ENCODE data around the gene THADA. TPM values are rescaled to one million over a fixed set of nuclear protein-coding genes. Genes with fewer than 3 reads are reported as not detected.

The THADA gene
- total and polyA plus RNA-seq, 7 experiments from 2014 or later, result 11.7 to 43.0 (median 39.6) TPM

DNA sequence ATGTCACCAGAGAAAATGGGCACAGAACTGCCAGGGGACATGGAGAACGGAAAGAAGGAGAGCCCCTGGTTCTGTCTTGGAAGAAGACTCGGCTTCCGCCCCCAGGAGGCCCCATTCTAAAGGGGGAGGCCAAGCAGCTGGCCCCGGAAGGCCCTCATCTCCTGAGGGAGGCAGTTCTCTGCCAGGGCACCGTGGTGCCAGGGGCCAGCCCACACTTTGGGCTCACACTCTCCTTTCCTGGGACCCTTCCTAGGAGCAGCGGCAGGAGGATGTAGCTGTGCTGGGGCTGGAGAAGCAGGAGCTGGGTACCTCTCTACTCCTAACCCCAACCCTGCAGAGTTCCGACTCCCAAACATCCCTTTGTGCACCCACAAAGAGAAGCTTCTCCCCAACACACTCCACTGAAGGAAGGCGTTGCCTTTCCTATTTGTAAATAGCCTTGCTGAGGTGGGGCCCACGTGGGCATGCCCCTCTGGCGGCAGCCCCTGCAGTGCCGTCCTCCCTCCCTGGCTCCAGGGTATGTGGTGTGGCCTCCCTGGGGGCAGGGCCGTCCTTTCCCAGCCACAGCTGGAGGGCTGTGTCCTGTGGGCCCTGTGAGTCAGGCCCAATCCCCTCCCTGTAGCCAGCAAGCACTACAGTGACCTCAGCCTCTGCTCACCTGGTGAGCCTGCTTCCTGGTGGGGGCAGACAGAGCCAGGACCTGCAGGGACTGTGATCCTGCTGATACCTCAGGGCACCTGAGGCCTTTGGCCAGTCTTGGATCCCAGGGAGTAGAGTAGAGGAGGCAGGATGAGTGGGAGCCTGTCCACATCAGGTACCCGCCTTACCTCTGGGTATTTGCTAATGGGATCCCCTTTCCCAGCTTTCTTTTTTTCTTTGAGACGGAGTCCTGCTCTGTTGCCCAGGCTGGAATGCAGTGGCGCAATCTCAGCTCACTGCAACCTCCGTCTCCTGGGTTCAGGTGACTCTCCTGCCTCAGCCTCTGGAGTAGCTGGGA lies 396.0 kb downstream of the THADA start:
- Histone ChIP-seq H3K4me3 (ENCODE audit: low read length) (no peak overlapping the region), H3K9me3 (ENCODE audit: control insufficient read depth in 2 of 3, low read length in 3 of 3) (no peaks in the 10 kb centered on the region), H3K27ac (ENCODE audit: low read depth, low read length) (no peak overlapping the region), H3K27me3 (ENCODE audit: control insufficient read depth in 2 of 2, insufficient read depth in 2 of 2, low read length in 2 of 2) (no peaks in the 10 kb centered on the region), H3K36me3 (ENCODE audit: control insufficient read depth in 2 of 3, insufficient read depth in 3 of 3, low read length in 3 of 3) (no peaks in the 10 kb centered on the region), H3K4me1 (ENCODE audit: control insufficient read depth in 2 of 2, insufficient read depth in 2 of 2, low read length in 2 of 2) (peaks cover 25 to 37% of the 10 kb centered on the region in 2 donors)
- DNase-seq (no peak), ATAC-seq (no peak)
- Mint-ChIP-seq H3K27me3 (no peaks in the 10 kb centered on the region), H3K36me3 (peaks cover 0 to 11% (median 0%) of the 10 kb centered on the region in 5 donors), H3K27ac (peak overlapping the region in 4 of 9 donors; percentile 22 to 67 (median 53)), H3K9me3 (peaks cover 0 to 3% (median 0%) of the 10 kb centered on the region in 11 donors), H3K4me1 (peaks cover 27 to 71% (median 54%) of the 10 kb centered on the region in 7 donors), H3K4me3 (no peak overlapping the region)
- CTCF ChIA-PET, result interaction anchor here (0.6 to 1.4 kb wide), 3 partner anchors 18 to 36 kb away, joined by 3 to 8 read pairs (median 3); no protein-coding TSS in a partner anchor
- intact Hi-C loops (cut with micrococcal nuclease), result no loop called here
- POLR2A ChIA-PET, result interaction anchor here (0.6 to 8.7 kb wide), 6 partner anchors 18 to 1032 kb away, joined by 3 to 170 read pairs (median 3); no protein-coding TSS in a partner anchor

DNA sequence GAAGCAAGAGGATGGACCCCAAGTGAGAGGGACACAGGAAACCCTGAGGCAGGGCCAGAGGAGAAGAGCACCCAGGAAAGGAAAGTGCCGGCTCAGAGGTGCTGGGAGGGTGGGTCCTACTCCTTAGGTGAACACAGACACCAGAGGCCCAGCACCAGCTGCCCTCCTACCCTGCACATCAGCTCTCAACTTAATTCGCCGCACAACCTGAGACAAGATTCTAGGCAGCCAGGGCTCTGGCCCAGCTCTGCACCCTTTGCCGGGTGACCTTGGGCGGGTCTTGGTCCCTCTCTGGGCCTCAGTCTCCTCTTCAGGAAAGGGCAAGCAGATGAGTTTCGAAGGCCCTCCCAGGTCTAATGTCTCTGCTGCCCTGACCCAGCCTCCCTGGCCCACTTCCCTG lies 397.6 kb downstream of the THADA start:
- Histone ChIP-seq H3K27me3 (ENCODE audit: control insufficient read depth in 2 of 2, insufficient read depth in 2 of 2, low read length in 2 of 2) (no peaks in the 10 kb centered on the region), H3K4me1 (ENCODE audit: control insufficient read depth in 2 of 2, insufficient read depth in 2 of 2, low read length in 2 of 2) (peaks cover 40 to 53% of the 10 kb centered on the region in 2 donors), H3K36me3 (ENCODE audit: control insufficient read depth in 2 of 3, insufficient read depth in 3 of 3, low read length in 3 of 3) (no peaks in the 10 kb centered on the region), H3K4me3 (ENCODE audit: low read length) (no peak overlapping the region), H3K9me3 (ENCODE audit: control insufficient read depth in 2 of 3, low read length in 3 of 3) (no peaks in the 10 kb centered on the region), H3K27ac (ENCODE audit: low read depth, low read length) (no peak overlapping the region)
- POLR2A ChIA-PET, result interaction anchor here (8.7 to 13.1 kb wide), 3 partner anchors 20 to 23 kb away, joined by 170 to 543 read pairs (median 531); partner anchors contain the start of gene ZFP36L2
- CTCF ChIA-PET, result no interaction called here
- ATAC-seq (no peak), DNase-seq (no peak)
- intact Hi-C loops (cut with micrococcal nuclease), result no loop called here
- H3K9me3 Mint-ChIP-seq, result peaks cover 0 to 3% (median 0%) of the 10 kb centered on the region in 11 donors
- peak overlapping the region in 3 of 9 donors; percentile 9 to 67 (median 39) for H3K27ac Mint-ChIP-seq
- no peaks in the 10 kb centered on the region for H3K27me3 Mint-ChIP-seq
- peaks cover 38 to 76% (median 58%) of the 10 kb centered on the region in 7 donors for H3K4me1 Mint-ChIP-seq
- H3K36me3 Mint-ChIP-seq, result peaks cover 0 to 13% (median 0%) of the 10 kb centered on the region in 5 donors
- no peak overlapping the region for H3K4me3 Mint-ChIP-seq

DNA sequence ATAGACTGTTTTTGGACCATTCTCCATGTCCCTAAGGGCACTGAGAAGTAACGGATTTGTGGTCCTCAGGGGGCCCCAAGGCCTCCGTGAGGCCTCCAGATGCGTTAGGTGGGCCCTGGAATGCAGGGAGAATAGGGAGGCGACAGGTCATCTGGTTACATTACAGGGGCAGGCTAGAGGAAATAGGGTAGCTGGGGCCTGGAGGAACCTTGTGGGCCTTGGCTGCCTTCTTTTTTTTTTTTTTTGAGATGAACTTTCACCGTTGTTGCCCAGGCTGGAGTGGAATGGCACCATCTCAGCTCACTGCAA lies 398.3 kb downstream of the THADA start:
- H3K4me1 ChIP-seq (ENCODE audit: control insufficient read depth in 2 of 2, insufficient read depth in 2 of 2, low read length in 2 of 2), result peaks cover 47 to 60% of the 10 kb centered on the region in 2 donors
- intact Hi-C loops (cut with micrococcal nuclease), result no loop called here
- H3K27ac ChIP-seq (ENCODE audit: low read depth, low read length), result no peak overlapping the region
- Mint-ChIP-seq H3K27me3 (no peaks in the 10 kb centered on the region), H3K27ac (peak overlapping the region; percentile 79 to 98 (median 91)), H3K36me3 (peaks cover 0 to 13% (median 0%) of the 10 kb centered on the region in 5 donors), H3K4me1 (peaks cover 35 to 79% (median 65%) of the 10 kb centered on the region in 7 donors), H3K9me3 (peaks cover 0 to 3% (median 0%) of the 10 kb centered on the region in 11 donors), H3K4me3 (peak overlapping the region in 7 of 10 donors; percentile 20 to 72 (median 45))
- H3K9me3 ChIP-seq (ENCODE audit: control insufficient read depth in 2 of 3, low read length in 3 of 3), result no peaks in the 10 kb centered on the region
- H3K4me3 ChIP-seq (ENCODE audit: low read length), result no peak overlapping the region
- ChIA-PET POLR2A (interaction anchor here (2.0 to 13.1 kb wide), 5 partner anchors 8 to 67 kb away, joined by 20 to 543 read pairs (median 120); partner anchors contain the start of gene ZFP36L2), CTCF (interaction anchor here (1.0 kb wide), 1 partner anchor 16 kb away, joined by 5 read pairs; no protein-coding TSS in a partner anchor)
- no peak for DNase-seq
- no peaks in the 10 kb centered on the region for H3K36me3 ChIP-seq (ENCODE audit: control insufficient read depth in 2 of 3, insufficient read depth in 3 of 3, low read length in 3 of 3)
- H3K27me3 ChIP-seq (ENCODE audit: control insufficient read depth in 2 of 2, insufficient read depth in 2 of 2, low read length in 2 of 2), result no peaks in the 10 kb centered on the region
- no peak for ATAC-seq

GRCh38 chr2:43196768-43197587 lies 398.9 kb downstream of the THADA start:
- peaks cover 0 to 3% (median 0%) of the 10 kb centered on the region in 11 donors for H3K9me3 Mint-ChIP-seq
- CTCF ChIA-PET, result interaction anchor here (0.7 to 1.0 kb wide), 2 partner anchors 17 to 69 kb away, joined by 4 to 5 read pairs; no protein-coding TSS in a partner anchor
- Histone ChIP-seq H3K36me3 (ENCODE audit: control insufficient read depth in 2 of 3, insufficient read depth in 3 of 3, low read length in 3 of 3) (no peaks in the 10 kb centered on the region), H3K4me3 (ENCODE audit: low read length) (no peak overlapping the region), H3K27ac (ENCODE audit: low read depth, low read length) (peak overlapping the region; percentile 59), H3K9me3 (ENCODE audit: control insufficient read depth in 2 of 3, low read length in 3 of 3) (no peaks in the 10 kb centered on the region), H3K27me3 (ENCODE audit: control insufficient read depth in 2 of 2, insufficient read depth in 2 of 2, low read length in 2 of 2) (no peaks in the 10 kb centered on the region), H3K4me1 (ENCODE audit: control insufficient read depth in 2 of 2, insufficient read depth in 2 of 2, low read length in 2 of 2) (peaks cover 53 to 65% of the 10 kb centered on the region in 2 donors)
- peak overlapping the region; percentile 79 to 98 (median 91) for H3K27ac Mint-ChIP-seq
- peaks cover 32 to 79% (median 66%) of the 10 kb centered on the region in 7 donors for H3K4me1 Mint-ChIP-seq
- DNase-seq, result no peak
- H3K4me3 Mint-ChIP-seq, result peak overlapping the region; percentile 20 to 80 (median 72)
- POLR2A ChIA-PET, result interaction anchor here (2.0 to 13.1 kb wide), 5 partner anchors 9 to 66 kb away, joined by 20 to 543 read pairs (median 120); partner anchors contain the start of gene ZFP36L2
- intact Hi-C loops (cut with micrococcal nuclease), result no loop called here
- no peaks in the 10 kb centered on the region for H3K27me3 Mint-ChIP-seq
- ATAC-seq, result no peak
- peaks cover 0 to 9% (median 0%) of the 10 kb centered on the region in 5 donors for H3K36me3 Mint-ChIP-seq

GRCh38 chr2:43194121-43194869 lies 401.5 kb downstream of the THADA start:
- ChIA-PET CTCF (interaction anchor here (0.6 to 4.6 kb wide), 13 partner anchors 12 to 882 kb away, joined by 3 to 24 read pairs (median 5); no protein-coding TSS in a partner anchor), POLR2A (interaction anchor here (0.9 to 13.1 kb wide), 14 partner anchors 8 to 63 kb away, joined by 3 to 543 read pairs (median 8); partner anchors contain the start of gene ZFP36L2)
- no peaks in the 10 kb centered on the region for H3K36me3 ChIP-seq (ENCODE audit: control insufficient read depth in 2 of 3, insufficient read depth in 3 of 3, low read length in 3 of 3)
- peak overlapping the region; percentile 86 to 100 (median 92) for H3K4me3 Mint-ChIP-seq
- intact Hi-C loops (cut with micrococcal nuclease), result loop anchor here (1.0 kb wide), 3 partner anchors 10 to 57 kb away; no protein-coding TSS in a partner anchor
- H3K36me3 Mint-ChIP-seq, result peaks cover 0 to 11% (median 0%) of the 10 kb centered on the region in 5 donors
- H3K27me3 ChIP-seq (ENCODE audit: control insufficient read depth in 2 of 2, insufficient read depth in 2 of 2, low read length in 2 of 2), result no peaks in the 10 kb centered on the region
- no peaks in the 10 kb centered on the region for H3K27me3 Mint-ChIP-seq
- H3K27ac ChIP-seq (ENCODE audit: low read depth, low read length), result peak overlapping the region; percentile 98
- no peak for ATAC-seq
- peaks cover 0 to 3% (median 0%) of the 10 kb centered on the region in 11 donors for H3K9me3 Mint-ChIP-seq
- DNase-seq, result no peak
- no peaks in the 10 kb centered on the region for H3K9me3 ChIP-seq (ENCODE audit: control insufficient read depth in 2 of 3, low read length in 3 of 3)
- H3K4me1 Mint-ChIP-seq, result peaks cover 37 to 75% (median 59%) of the 10 kb centered on the region in 7 donors
- peak overlapping the region; percentile 80 for H3K4me3 ChIP-seq (ENCODE audit: low read length)
- peak overlapping the region; percentile 94 to 100 (median 99) for H3K27ac Mint-ChIP-seq
- H3K4me1 ChIP-seq (ENCODE audit: control insufficient read depth in 2 of 2, insufficient read depth in 2 of 2, low read length in 2 of 2), result peaks cover 61 to 69% of the 10 kb centered on the region in 2 donors
